ENCODE data around the gene DPH2.
A peak's percentile ranks its signal among the peaks of the same experiment; 100 is the strongest.

Gene DPH2

DNA sequence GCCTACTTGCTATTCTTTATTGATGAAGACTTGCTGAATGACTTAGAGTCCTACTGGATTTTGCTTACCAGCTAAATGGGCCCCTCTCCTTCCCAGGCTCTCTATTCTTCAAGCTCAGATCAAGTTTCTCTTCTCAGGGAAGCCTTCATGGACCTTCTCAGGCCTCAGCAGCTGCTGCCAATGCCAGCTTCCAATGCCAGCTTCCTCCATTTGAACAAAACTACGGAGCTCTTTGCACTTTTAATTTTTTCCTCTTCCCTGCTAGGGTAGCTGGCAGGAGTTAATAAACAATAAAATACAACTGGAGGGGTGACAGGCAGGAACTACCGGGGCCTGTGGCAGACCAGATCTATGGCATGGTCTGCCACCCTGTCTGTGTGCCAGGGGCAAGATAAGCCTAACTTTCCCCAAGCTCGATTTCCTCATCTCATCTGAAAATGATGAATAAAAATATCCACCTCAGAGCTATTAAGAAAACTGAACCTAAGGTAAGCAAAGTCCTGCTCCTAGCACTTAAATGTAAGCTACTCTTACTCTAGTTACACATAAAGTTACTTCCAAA, 24.1 kb upstream of the DPH2 start:
- DNase-seq (ENCODE audit: low read depth in 2 of 2), result no peak

DNA sequence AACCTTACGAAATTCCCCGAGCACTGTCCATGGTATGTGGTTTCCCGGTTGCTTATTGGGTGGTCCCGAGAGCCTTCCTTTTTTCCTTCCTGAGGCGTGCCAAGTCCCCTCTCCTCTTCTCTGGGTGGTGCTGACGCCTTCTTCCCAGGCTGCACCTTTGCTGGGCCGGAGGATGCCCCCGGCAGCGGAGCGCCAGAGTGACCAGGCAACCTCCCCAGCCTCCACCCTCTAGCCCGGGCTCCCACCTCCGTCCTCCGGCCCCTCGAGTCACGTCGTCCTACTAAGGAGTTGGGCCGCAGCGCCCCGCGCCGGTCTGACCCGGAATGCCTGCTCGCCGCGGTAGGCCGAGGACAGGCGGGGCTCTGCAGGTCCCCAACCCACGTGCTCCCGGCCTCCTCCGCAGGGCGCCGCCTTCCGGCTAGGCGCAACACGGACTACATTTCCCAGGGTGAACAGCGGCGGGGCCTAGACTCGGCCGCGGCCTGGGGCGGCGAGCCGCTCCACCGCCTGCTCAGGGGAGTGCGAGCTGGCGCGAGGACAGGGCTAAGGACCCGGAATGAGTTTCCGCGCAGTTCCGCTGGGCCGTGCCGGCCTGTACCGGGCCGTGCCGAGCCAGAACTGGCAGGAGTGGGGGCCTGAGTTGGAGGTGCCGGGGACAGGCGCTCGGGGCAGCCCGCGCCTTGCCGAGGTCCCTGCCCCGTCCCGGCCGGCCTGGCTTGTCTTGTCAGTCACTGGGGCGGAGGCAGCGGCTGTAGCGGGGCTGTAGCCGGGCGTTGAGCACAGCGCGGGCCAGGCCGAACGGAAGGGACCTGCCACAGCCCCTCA, 23.4 kb upstream of the DPH2 start, which contains the start of gene IPO13:
IPO13 (plus strand) TSS at position 715 of the 825 bp plus-strand sequence. CDS start 651 bp downstream, outside the sequence.
- DNase-seq (ENCODE audit: low read depth in 2 of 2), result peak; percentile 90 to 93

DNA sequence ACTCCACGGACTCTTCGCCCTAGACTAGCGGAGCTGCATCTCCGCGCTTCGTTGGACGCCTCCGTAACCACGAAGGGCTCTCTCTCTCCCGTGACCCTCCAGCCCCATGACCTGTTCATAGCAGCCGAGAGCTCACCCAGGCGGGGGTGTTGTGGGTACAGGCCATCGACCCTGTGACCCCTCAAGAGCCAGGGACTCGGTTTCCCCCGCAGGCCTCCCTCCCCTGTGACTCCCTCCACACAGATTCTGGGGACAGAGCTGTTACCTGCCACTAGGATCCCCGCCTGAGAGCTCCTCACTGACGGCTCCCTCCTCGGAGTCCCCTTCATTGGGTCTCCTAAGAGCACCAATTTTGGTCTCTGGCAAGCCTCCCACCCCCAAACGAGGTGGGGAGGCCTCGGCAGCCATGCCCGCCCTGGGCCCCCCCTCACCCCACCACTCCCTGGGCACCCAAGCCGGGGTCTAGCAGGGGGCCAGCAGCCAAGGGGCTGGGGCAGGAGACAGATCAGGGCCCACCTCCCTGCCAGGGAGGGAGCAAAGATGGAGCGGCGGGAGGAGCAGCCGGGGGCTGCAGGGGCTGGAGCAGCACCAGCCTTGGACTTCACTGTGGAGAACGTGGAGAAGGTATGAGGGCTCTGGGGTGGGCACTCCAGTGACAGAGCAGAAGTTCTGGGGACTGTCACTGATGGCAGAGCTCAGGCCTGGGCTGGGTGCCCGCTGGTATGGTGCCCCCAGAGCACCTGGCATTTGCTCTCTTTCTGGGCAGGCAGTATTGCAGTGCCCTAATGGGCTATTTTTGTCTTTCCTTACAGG, 22.5 kb upstream of the DPH2 start:
- DNase-seq (ENCODE audit: low read depth in 2 of 2), result no peak

DNA sequence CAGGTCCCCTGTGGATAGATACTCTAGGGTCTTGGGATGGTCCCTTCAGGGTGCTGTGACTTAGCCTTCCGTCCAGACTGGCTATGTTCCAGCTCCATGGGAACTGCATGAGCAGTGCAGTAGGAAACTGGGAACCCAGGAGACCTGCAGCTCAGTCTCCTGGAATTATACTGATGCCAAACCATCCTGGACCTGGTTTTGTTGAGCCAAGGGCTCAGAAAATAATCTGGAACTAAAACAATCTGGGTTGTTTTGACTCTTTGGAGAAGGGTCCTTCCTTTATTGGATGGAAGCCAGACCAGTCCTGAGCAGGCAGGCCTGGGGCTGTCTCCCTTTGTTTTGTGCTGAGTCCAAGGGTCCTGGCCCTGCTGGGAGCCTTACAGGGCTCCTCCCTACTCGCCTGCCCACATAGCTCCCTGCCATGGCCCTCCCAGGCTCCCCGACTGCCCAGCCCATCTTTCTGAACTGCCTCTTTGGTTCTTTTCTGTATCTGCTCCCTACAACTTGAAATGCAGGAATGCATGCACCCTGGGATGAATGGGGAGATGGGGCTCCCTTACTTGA, 21.9 kb upstream of the DPH2 start:
- no peak for DNase-seq (ENCODE audit: low read depth in 2 of 2)

DNA sequence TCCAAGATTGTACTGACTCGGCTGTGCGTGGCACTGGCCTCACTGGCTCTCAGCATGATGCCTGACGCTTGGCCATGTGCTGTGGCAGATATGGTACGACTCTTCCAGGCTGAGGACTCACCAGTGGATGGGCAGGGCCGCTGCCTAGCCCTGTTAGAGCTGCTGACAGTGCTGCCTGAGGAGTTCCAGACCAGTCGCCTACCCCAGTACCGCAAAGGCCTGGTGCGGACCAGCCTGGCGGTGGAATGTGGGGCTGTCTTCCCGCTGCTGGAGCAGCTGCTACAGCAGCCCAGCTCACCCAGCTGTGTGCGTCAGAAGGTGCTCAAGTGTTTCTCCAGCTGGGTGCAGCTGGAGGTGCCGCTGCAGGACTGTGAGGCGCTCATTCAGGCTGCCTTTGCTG, 20.1 kb upstream of the DPH2 start:
- no peak for DNase-seq (ENCODE audit: low read depth in 2 of 2)

DNA sequence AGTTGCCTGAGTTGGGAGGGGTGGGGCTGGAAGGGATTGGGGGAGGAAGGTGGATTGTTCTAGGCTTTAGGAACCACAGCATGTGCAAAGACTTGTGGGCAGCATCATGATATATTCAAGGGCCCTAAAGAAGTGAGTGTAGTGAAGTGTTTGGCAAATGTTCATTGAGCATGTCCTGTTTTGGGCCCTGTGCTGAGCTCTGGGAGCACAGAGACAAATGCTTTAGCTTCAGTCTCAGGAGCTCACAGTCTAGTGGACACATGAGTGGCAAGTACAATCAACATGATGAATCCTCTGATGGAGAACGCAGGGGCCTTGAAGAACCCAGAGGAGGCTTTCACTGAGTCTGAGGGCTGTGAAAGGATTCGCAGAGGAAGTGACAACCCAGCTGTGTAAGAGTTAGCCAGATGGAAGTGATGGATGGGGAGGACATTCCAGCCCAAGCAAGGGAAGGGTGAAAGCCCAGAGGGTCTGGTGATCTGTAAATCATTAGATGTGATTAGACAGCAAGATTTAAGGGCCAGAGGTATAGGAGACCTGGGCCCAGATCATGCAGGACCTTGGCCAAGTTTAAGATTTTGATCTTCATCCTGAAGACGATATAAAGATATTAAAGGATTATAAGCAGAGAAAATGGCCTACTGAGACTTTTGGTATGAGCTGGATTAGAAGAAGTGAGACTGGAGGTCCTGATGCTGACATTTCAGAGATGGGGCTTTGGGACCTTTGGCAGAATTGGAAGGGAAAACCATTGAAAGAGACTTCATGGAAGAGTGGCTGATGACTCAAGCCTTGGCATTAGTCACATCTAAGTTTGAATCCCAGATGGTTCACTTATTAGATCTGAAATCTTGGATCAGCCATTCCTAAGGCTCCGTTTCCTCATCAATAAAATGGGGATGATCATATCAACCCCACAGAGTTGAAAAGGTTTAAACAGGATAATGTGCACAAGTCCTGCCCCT, 18.5 kb upstream of the DPH2 start:
- DNase-seq (ENCODE audit: low read depth in 2 of 2), result no peak

DNA sequence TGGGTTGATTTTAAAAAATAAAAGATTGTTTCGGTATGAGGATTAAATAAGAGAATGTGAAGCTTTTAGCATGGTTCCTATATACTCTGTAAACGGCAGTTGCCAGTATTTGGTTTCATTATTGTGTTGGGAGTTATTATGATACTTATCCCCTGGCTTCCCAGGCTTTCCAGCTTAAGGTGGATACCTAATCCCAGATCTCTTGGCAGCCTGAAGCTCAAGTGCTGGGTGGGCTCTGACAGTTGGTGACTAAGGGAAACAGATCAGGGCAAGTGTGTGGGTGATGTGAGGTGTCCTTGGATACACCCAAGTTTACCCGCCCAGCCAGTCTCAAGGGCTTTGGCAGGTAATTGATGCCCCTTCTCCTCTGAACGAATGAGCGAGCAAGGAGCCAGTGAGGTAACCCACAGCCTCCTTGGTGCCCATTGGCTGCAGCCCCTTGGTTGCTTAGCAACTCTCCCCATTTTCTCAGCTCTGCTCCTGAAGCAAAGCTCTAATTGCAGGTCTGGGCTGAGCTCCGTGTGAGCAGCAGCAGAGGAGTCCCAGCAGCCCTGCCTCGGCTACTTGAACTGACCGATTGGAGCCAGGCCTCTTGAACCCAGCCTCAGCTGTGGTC, 17.0 kb upstream of the DPH2 start:
- DNase-seq (ENCODE audit: low read depth in 2 of 2), result no peak

DNA sequence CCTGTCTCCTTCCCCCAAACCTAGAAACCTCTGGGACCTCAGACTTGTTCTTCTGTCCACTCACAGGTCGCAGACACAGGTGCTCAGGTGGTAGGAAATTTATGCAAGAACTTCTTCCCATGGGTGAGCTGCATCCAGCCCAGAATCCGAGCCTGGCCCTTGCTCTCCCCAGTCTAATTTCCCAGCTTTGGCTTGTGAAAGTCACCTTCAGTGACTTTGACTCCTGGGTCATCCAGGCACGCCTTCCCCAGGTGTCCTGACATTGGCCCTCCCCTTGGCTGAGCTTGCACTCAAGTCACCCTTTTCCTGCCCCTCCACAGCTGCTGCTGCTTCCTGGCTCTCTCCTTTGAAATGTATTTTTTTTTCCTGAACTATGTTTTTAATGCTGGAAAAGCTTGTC, 16.4 kb upstream of the DPH2 start:
- no peak for DNase-seq (ENCODE audit: low read depth in 2 of 2)

DNA sequence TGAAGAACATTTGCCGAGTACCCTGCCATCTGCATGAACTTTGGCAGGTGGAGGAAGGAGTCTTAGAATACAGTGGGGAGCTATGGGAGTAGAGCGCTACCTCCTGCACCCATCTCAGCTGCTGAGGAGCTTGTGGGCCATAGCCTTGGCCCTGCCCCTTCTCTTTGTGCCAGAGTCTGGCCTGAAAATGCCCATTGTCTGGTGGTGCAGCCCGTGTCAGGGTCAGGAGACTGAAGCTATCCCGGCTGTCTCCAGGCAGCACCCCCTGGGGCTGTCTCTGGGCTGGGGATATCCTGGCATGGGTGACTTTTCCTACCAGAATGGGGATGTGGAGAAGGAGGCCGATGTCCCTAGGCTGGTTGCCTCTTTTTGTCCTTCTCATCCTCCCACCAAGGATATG, 15.8 kb upstream of the DPH2 start:
- DNase-seq (ENCODE audit: low read depth in 2 of 2), result no peak

DNA sequence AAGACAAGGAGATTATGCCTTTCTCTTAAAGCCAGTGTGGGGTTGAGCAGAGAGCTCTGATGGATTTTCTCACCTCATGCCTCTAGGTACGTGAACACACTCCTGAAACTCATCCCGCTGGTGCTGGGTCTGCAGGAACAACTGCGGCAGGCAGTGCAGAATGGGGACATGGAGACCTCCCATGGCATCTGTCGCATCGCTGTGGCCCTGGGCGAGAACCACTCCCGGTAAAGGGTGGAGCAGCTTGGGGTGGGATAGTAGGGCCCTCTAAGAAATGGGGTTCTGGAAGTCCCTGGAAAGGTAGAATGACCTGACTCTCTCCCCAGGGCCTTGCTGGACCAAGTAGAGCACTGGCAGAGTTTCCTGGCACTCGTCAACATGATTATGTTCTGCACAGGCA, 13.6 kb upstream of the DPH2 start:
- no peak for DNase-seq (ENCODE audit: low read depth in 2 of 2)

DNA sequence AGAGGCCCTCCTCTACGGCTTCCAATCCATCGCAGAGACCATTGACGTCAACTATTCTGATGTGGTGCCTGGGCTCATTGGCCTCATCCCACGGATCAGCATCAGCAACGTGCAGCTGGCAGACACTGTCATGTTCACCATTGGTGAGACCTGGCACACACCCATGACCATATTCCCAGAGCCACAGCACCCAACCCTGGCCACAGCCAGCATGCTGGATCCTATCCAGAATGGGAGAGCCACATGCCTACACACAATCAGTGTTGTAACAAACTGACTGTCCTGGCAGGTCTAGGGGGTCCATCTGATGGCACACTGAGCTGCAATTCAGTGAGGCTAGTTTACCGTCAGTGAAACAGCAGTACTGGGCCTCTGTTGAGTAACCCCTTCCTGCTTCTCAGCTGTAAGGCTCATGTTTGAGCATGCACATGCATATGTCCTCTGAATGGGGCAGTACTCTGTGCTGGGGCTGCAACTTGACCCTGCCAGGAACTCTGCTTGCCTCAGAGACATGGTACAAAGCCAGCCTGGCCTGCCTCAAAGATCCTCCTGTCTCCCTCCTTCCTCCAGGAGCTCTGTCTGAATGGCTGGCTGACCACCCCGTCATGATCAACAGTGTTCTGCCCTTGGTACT, 12.3 kb upstream of the DPH2 start:
- DNase-seq (ENCODE audit: low read depth in 2 of 2), result no peak

DNA sequence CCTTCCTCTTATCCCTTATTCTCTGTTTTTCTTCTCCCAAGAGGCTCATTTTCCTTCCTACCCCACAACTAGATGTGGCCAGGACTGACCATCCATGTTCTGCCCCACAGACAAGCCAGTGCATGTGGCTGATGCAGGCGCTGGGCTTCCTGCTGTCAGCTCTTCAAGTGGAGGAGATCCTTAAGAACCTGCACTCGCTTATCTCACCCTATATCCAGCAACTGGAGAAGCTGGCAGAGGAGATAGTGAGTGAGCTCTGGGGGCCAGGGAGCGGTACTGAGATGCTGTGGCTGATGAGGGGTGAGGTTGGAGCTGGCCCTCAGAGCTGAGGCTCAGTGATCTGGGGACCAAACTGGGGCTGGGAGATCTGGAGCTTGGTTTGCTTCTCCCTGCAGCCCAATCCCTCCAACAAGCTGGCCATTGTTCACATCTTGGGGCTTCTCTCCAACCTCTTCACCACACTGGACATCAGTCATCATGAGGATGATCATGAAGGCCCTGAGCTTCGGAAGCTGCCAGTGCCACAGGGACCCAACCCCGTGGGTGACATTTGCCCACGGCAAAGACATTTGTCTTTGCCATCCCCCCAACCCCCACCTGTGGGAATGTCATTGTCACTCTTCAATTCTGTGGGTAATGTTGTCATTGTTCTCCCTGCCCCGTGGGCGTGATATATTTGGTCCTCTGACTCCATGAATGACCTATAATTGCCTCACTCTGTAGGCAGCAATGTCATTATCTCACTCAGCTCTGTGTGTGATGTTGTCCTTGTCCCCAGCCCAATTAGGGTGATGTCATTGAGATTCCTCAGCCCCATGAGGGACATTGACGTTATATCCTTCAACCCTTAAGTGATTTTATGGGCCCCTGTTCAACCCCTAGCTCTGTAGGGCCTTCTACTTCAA, 11.2 kb upstream of the DPH2 start:
- no peak for DNase-seq (ENCODE audit: low read depth in 2 of 2)

DNA sequence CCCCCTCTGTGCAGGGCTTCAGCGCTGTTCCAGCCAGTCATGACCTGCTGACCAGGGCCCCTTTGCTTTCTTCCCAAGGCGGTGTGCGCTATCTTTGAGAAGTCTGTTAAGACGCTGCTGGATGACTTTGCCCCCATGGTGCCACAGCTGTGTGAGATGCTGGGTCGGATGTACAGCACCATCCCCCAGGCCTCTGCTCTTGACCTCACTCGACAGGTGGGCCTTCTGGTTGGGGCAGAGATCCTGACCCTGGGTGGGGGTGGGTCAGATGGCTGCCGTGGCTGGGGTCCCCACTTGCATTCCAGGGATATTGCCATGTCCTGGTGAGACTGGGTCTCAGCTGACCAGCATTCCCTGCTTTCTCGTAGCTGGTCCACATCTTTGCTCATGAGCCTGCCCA, 9.0 kb upstream of the DPH2 start:
- DNase-seq (ENCODE audit: low read depth in 2 of 2), result no peak

DNA sequence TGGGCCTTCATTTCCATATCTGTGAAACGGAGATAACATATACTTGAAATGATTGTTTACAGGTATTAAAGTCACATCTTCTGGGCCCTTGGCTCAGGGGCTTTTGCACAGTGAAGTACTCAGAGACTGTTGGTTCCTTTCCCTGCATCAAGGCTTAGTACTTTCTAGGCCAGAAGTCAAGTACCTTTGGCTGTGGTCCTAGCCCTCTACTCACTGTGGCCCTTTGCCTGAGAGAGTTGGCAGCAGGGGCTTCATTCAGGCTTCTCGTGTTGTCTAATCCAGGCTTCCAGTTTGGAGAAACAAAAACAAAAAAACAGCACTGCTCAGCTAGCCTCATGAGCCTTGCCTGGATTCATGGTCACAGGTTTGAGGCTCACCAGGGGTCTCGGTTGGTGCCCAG, 8.1 kb upstream of the DPH2 start:
- DNase-seq (ENCODE audit: low read depth in 2 of 2), result no peak

DNA sequence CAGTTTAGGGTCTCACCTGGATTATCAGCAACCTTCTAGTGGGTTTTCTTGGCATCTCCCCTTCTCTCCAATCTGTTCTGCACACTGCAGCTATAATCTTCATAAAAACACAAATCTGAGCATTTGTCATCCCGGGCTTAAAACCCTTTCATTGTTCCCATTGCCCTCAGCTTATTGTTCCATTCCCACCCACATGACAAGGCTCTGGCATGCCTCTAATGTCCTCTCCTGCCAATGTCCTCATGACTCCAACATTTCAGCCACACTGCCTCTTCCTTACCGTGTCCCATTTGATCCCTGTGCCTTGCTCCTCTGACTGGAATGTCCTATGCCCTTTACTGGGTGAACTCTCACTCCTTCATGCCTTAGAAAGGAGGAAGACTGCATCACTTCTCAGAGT, 7.5 kb upstream of the DPH2 start:
- no peak for DNase-seq (ENCODE audit: low read depth in 2 of 2)

DNA sequence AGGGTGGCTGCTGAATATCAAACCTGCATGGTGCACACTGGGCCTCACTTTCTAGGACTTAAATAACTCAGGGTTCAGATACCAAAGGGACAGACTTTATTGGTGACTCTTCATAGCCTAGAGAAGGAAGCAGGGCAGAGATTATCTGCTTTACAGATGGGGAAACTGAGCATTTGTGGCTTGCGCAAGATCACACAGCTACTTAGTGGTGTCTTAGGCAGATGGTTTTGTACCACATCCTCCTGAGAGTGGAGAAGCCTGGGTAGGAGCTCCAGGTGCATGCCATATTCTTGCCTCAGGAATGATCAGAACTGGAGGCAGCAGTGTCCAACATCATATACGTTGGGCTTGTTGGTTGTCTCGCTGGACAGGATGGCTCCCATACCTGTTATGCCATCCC, 6.8 kb upstream of the DPH2 start:
- no peak for DNase-seq (ENCODE audit: low read depth in 2 of 2)

DNA sequence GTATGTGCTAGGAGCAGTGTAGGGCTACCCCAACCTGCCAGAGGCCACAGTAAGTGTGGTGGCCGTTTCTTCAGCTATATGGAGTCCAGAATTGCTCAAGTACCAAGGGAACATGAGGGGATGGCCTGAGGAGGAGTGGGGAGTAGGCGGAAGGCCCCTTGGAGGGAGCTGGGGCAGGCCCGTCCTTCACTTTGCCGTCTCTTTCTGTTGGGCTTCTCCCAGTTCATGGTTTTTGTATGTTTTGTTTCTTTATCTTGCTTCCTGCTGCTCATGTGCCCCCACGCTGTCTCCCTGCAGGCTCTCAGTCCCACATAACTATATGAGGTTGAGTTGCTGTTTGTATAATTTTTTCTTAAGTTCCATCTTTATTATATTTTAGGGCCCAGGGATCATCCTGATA, 5.9 kb upstream of the DPH2 start:
- DNase-seq (ENCODE audit: low read depth in 2 of 2), result no peak

DNA sequence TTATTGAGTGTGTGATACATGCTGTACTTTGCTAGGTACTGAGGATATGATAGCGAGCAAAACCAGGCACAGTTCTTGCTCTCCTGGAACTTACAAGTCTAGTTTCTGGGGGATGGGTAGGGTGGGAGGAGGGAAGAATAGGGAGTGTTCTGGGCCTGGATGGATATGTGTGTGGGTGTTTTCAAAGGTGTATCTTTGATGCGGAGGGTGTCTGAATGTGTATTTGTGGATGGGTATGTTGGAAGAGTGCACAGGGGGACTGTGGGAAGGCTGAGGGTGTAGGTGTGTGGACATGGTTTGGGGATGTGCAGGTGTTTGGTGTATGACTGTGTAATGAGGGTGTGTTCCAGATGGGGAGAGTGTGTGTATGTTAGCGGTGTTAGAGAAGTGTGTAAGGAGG, 4.5 kb upstream of the DPH2 start:
- no peak for DNase-seq (ENCODE audit: low read depth in 2 of 2)

DNA sequence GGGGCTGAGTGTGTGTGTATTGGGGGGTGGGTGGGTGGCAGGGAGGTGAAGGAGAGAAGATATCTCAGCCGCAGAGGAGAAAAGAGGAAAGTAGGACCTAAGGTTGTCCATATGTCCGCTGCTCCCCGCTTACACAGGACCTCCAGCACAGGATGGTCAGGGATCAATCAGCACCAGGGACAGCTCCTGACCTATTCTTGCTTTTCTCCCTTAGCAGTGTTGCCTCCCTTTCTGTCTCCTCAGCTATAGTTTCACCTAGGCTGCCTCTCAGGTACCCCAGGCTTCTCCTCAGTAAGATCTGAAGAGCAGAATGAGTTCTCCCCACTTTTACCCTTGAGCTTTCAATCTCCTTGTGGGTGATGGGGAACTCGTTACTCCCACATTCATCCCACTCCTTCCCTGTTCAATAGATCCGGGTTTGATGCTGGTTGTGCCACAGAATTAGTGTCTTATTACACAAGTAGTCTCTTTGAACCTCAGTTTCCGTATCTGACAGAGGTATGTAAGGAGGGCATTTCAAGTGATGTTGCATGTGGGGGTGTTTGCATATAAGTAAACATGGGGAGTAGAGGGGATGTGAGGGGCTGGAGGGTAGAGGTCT, 1.4 kb upstream of the DPH2 start:
- no peak for DNase-seq (ENCODE audit: low read depth in 2 of 2)

Measured in stimulated activated CD8-positive, alpha-beta memory T cell treated with anti-CD3 and anti-CD28 coated beads, Interleukin-15, amount 100 ng/mL, for 4 hours (primary cell).